ENCODE data around the gene TH.

The TH gene

GRCh38 chr11:2157294-2158040 is 14.1 kb downstream of the TH start:
- DNase-seq = no peak

DNA sequence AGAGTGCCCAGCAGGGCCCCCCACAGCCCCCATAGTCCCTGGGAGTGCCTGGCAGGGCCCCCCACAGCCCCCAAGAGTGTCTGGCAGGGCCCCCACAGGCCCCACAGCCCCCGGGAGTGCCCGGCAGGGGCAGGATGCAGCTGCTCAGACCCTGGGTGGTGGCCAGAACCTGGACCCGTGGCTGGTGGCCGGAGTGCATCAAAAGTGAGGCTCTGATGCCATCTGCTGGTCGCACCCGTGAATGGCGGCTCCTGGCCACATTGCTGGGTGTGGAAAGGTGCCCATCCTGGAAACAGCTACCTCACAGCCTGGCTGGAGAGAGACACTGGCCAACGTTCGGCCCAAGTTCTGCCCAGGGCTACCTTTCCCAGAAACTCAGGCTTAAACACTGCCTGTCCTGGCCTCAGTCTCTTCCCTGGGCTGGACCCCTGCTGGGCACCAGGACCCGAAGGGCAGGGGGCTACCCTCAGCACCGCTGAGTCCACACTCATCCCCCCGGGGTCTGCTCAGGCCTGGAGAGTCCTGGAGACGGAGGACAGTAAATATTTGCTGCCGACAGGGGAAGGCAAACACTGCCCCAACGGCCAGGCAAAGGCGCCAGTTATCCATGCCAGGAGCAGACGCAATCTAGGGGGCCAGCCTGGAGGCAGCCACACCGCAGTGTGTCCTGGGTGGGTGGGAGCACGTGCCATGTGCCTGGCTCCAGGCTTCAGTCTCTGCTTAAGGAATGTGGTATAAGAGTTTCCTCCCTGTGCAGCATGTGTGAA is 15.0 kb downstream of the TH start:
- peak; percentile 26 for DNase-seq

GRCh38 chr11:2155511-2155910 is 16.1 kb downstream of the TH start:
- DNase-seq = no peak

DNA sequence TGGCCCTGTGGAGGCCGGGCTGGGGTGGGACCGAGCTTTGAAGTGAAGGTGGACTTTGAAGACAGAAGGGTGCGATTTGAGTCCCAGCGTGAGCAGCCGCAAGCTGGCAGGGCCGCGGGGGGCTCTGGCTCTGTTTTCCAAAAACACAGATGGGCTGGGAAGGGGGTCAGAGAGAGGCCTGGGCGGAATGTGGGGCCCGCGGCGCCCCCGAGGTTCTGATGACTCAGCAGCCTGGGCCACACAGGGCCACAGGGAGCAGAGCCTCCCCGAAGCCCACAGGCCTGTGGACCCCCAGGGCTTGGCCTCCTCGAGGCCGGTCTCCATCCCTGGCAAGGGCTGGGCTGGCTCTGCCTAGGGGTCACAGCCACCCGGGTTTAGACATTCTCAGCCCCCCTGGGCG is 16.7 kb downstream of the TH start:
- DNase-seq = no peak

DNA sequence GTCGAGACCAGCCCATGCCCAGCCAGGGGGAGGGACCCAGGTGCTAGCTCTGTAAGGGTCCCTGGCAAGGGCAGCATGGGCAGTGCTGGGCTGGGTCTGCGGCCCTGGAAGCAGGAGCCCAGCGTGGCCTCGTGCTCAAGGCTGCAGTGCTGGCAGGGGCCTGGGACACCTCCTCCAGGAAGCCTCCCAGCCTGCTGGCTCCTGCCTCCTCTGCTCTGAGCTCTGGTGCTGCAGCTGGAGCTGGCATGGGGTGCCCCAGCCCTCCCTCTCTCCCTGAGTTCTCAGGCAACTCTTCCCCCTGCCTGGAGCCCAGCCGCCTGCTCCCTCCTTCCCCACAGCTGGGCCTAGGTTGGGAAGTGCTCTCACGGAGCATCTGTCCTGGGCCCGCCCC is 17.4 kb downstream of the TH start:
- DNase-seq = no peak

- no peak for DNase-seq
These were observed 17.9 kb downstream of the TH start for GRCh38 chr11:2153581-2154194.

DNA sequence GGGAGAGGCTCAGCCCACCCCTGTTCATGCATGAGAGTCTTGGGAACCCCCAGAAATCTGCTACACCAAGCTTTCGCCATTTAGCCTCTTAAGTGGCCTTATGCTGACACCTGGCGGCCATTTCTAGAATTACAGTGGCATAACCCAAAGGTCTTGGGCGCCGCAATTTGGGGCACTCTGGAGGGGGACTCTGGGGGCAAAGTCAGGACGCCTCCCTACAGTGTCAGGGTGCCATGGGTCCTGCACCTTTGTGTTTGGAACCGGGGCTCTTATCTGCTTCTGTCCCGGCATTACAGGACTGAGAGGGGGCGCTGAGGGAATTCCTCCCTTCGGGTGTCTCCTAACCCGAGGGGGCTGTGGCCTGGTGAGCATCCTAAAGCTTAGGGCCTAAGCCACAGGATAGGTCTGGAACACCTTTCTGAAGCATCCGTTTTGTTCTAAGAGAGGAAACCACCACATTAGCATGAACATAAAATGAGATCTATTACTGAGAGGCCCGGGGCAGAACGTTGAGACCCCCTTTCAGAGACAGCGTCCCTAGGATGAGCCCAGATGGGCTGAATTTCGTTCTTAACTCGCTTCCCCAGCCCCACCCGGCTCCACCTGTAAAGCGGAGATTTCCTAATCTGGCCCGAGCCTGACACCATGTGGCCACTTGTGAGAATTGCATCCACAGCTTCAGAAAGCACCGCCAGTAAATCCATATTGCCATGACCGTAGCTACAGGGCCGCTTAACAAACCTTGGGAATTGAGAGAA is 19.9 kb downstream of the TH start:
- peak; percentile 53 for DNase-seq

DNA sequence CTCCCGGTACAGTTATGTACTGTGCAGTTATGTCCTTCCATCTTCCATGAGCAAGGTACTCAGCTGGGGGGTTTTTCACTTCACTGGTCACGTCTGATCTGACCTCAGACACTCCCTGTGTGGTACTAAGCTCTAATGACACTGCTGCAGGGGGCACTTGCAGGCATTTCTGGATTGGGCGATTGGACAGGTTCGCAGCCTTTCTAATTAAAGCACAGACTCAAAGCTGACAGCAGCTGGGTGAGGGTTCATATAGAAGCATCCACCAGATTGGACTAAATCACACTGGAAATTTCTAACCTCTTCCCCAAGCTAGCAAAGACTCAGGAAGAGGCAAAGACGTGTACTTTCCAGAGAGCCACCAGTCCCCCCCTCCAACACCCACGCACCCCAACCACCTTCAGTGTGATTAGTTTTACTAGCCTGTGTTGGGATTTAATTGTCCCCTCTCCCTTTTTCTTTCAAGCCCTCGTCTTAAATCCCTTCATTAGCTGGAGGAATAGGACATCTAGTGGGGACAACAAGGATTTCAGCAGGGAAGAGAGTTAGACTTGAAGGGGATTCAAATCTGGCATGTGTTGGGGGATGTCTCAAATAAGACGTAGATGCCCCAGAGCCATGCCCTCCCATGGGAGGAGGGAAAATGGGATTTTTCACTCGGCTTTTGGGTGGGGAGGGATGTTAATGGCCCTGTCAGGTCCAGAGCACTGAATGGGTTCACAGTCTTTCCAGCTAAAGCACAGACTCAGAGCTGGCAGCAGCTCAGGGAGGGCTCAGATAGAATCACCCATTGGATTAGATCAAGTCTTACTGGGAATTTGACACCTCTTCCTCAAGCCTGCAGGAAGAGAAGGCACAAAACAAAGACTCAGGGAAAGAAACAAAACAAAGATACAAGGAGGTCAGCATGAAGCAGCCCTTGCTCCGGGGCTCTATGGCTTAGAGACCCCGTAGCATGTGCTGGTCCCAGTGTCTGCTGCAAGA is 21.5 kb downstream of the TH start:
- peak; percentile 46 for DNase-seq

GRCh38 chr11:2149460-2149859 is 22.2 kb downstream of the TH start:
- DNase-seq = no peak

GRCh38 chr11:2148595-2148994 is 23.0 kb downstream of the TH start:
- DNase-seq = no peak

DNA sequence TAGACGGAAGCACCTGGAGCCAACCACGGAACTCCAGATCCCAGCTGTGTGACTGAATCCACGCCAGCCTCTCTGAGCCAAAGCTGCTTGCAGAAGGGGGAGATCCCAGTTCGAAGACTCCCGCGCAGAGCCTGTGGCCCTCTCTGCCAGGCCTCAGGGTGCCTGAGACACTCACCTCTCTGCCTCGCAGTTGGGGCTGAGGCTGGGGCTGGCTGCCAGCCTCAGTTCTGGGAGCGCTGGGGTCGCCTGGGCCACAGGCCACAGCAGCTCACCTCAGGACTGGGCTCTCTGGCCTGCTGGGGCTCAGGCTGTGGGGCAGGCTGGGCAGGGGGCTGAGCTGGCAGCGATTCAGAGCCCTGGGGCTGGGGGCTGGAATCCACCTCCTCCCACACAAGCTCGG is 24.2 kb downstream of the TH start:
- DNase-seq = no peak

GRCh38 chr11:2146051-2146450 is 25.6 kb downstream of the TH start:
- no peak for DNase-seq

DNA sequence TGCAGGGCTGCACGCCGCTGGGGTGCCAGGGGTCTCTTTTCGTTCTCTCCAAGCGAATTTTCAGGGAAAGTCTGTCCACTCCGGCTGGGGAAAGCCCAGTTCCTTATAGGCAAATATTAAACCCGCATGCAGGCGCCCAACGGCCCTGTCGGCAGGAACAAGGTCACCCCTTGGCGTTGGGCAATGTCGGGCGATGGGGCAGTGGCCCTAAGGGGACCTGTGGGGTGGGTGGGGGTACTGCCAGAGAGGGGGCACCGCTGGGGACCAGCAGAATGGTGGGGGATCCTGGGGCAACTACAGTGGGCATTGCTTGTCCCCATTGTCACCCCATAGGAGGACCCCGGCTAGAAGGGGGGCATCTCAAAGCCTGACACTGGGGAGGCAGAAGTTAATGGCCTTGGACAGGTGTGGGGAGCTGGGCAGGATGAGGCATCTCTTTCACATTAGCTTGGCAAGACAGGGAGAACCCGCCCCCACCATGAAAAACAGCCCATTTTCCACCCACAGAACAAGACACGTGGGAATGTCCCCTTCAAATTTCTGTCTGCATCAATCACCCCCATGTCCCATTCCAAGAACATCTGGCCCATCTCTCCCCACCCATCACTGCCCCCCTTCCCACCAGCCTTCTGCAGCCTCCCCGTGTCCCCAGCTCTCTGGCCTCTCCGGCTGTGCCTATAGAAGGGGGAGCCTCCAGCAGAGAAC is 26.9 kb downstream of the TH start:
- no peak for DNase-seq

DNA sequence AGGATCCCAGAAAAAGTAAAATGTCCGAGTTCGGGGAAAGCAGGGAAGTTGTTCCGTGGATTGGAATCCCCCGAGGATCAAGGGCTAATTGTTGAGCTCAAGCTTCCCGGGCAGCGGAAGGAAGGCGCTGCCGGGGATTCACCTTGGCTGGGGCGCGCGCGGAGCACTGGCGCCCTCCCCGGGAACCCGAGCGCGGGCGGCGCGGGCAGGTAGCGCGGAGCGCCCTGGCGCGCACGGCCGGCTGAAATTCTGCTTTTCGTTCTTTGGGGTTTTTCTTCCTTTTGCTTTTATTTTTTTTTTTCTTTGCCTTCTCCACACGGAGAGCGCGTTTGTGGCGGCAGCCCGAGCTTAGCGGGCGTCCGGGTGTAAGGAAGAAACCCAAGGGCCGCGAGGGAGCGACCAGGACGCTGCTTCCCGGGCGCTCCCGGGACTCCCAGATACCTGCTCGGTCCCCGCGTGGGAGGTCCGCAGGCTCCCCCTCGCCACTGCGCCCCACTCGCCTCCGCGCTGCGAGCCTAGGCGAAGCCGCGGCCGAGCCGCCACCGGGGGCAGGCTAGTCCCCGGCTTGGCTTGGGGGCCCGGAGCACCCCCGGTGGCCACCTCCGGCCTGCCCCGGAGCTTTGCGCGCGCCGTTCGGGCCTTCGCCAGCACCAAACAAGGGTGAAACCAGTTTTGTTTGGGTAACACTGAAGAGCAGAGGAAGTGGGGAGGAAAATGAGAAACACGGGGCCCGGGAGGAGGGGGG is 27.6 kb downstream of the TH start:
- no peak for DNase-seq

GRCh38 chr11:2143477-2143798 is 28.2 kb downstream of the TH start:
- no peak for DNase-seq

DNA sequence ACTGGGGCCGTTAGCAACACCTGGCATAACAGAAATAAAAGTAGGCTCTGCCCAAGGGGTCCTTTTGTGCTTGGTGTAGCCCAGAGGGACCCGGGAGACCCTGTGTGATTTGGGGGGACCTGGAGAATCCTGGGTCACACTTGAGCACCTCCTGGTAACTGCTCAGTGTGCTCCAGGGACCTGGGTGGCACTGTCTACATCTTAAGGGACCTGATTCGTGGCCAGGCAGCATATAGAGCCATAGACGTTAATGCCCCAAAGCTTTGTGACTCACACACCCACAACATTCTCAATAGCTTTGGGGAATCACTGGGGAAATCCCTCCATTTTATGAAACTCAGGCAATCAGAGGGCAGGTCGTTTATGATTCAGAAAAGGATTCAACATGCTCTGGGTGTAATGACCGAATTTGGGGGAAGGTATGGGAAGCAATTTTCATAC is 28.8 kb downstream of the TH start:
- peak; percentile 47 for DNase-seq

- no peak for DNase-seq
These were observed 29.3 kb downstream of the TH start for GRCh38 chr11:2142300-2142759.

DNA sequence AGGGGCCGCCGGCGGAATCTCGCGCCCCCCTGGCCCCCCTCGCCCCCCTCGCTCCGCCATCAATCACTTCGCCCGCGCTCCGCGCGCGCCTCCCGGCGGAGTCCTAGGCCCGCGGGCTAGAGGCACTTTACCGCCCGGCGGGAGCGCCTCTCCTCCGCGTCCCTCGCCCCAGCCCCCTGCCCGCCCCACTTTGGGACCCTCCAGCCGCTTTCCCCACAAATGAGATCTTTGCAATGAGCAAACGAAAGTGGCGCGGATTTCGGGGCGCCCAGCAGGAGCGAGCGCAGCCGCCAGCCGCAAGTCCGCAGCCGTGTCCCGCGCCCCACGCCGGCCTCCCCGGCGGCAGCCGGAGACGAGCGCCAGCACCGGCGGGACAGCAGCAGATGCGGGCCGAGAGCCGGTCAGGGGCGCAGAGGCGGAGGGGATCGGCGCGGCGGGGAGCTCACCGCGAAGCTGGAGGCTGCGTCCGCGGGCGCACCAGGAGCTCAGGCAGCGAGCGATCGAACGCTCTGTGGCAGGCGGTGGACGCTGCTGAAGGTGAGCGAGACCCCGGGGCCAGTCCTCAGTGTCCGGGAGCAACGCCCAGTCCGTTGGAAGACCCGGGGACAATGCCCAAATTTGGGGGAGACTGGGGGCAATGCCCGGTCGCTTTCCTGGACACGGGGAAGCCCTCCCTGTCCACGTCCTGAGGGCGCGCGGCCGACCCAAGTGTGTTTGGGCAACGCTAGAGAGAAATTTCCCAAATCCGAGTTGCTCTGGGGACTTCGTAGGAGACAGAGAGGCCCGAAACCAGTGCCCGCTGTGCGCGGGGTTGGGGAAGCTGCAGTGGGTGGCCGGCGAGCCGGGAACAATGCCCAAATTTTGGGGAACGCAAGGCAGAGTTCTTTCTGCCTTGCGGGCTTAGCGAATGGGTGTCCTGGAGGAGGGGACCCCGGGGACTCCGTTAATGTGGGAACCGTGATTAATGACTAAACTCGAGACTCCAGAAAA is 30.9 kb downstream of the TH start:
- no peak for DNase-seq

DNA sequence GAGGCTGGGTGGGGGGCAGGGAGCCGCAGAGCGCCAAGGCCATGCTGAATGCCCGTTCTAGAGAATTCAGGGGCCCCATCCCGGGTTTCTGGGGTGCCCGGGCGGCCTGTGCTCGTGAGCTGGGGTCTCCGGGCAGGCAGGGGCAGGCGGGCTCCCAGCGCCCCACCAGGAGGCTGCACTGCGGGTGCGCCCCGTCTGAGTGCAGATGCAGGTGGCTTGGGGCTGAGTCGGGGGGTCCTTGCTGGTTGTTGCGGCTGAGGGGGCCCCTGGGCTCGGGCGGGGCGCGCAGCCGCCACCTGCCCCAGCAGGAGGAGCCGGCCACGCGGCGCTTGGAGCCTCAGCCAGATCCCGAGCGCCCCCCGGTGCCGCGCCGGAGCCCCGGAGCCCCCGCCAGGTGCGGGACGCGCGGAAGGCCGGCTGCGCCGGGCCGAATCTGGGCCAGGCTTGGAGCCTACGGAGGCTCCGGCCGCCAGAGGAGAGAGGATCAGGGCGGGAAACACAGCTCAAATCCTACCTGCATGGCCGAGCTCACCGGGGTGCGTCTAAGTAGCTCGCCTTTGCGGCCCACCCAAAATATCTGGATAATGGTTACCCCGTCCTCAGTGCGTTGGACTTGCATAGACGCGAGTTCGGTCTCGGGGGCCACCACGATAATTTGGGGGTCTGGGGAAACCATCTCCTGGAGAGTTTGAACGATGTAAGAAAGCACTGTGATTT is 31.8 kb downstream of the TH start:
- no peak for DNase-seq

Data from fibroblast of skin of right quadriceps (primary cell).